ENCODE measurements around the gene SDC4. TPM values are rescaled to one million over a fixed set of nuclear protein-coding genes. Genes with fewer than 3 reads are reported as not detected.
A peak's percentile ranks its signal among the peaks of the same experiment; 100 is the strongest.

The SDC4 gene
- total and polyA plus RNA-seq, 7 donors, result 32.2 to 323 (median 95.2) TPM

- peak overlapping the region; percentile 94 for H3K27ac ChIP-seq
- no peaks in the 10 kb centered on the region for H3K9me3 ChIP-seq
- H3K27me3 ChIP-seq (ENCODE audit: insufficient read depth in 3 of 3, low read length in 2 of 3), result no peaks in the 10 kb centered on the region
- H3K4me1 ChIP-seq, result peaks cover 65% of the 10 kb centered on the region
- 32 to 48% (median 33%) methylated on average over 6 of the region's 6 CpGs for WGBS, 3 donors
- peaks cover 0 to 13% of the 10 kb centered on the region in 2 donors for H3K36me3 ChIP-seq (ENCODE audit: insufficient read depth in 1 of 2, low read depth in 1 of 2)
- TF ChIP-seq, protein P1, sequence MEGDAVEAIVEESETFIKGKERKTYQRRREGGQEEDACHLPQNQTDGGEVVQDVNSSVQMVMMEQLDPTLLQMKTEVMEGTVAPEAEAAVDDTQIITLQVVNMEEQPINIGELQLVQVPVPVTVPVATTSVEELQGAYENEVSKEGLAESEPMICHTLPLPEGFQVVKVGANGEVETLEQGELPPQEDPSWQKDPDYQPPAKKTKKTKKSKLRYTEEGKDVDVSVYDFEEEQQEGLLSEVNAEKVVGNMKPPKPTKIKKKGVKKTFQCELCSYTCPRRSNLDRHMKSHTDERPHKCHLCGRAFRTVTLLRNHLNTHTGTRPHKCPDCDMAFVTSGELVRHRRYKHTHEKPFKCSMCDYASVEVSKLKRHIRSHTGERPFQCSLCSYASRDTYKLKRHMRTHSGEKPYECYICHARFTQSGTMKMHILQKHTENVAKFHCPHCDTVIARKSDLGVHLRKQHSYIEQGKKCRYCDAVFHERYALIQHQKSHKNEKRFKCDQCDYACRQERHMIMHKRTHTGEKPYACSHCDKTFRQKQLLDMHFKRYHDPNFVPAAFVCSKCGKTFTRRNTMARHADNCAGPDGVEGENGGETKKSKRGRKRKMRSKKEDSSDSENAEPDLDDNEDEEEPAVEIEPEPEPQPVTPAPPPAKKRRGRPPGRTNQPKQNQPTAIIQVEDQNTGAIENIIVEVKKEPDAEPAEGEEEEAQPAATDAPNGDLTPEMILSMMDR (IDR thresholded peaks at IDR 0.05), result no peak
- ATAC-seq (no peak), DNase-seq (no peak)
- intact Hi-C loops (cut with DNase I), result loop anchor here in 1 of 2 donors (10.0 kb wide), 1 partner anchor 1139 kb away; no protein-coding TSS in a partner anchor
- H3K4me3 ChIP-seq, result peak overlapping the region; percentile 79
Measured at GRCh38 chr20:45343532-45344167, 4.6 kb downstream of the SDC4 start.

- H3K4me1 ChIP-seq, result peaks cover 71% of the 10 kb centered on the region
- intact Hi-C loops (cut with DNase I), result loop anchor here in 1 of 2 donors (10.0 kb wide), 1 partner anchor 1138 kb away; no protein-coding TSS in a partner anchor
- WGBS, 3 donors, result 26 to 43% (median 32%) methylated on average over 6 of the region's 6 CpGs
- TF ChIP-seq, protein P1 (IDR thresholded peaks at IDR 0.05), result no peak
- ATAC-seq, result no peak
- H3K9me3 ChIP-seq, result no peaks in the 10 kb centered on the region
- no peaks in the 10 kb centered on the region for H3K27me3 ChIP-seq (ENCODE audit: insufficient read depth in 3 of 3, low read length in 2 of 3)
- H3K27ac ChIP-seq, result peak overlapping the region; percentile 94
- DNase-seq, result no peak
- H3K4me3 ChIP-seq, result peak overlapping the region; percentile 79
- H3K36me3 ChIP-seq (ENCODE audit: insufficient read depth in 1 of 2, low read depth in 1 of 2), result peaks cover 0 to 13% of the 10 kb centered on the region in 2 donors
Measured at GRCh38 chr20:45342855-45343531, 5.2 kb downstream of the SDC4 start.

- intact Hi-C loops (cut with DNase I), result loop anchor here in 1 of 2 donors (10.0 kb wide), 1 partner anchor 1137 kb away; no protein-coding TSS in a partner anchor
- TF ChIP-seq, protein P1 (IDR thresholded peaks at IDR 0.05), result no peak
- Histone ChIP-seq H3K9me3 (no peaks in the 10 kb centered on the region), H3K4me1 (peaks cover 79% of the 10 kb centered on the region), H3K27me3 (ENCODE audit: insufficient read depth in 3 of 3, low read length in 2 of 3) (no peaks in the 10 kb centered on the region), H3K4me3 (peak overlapping the region; percentile 79), H3K27ac (peak overlapping the region; percentile 94), H3K36me3 (ENCODE audit: insufficient read depth in 1 of 2, low read depth in 1 of 2) (peaks cover 0 to 13% of the 10 kb centered on the region in 2 donors)
- peak; percentile 73 to 83 for DNase-seq
- ATAC-seq, result peak; percentile 50 to 65 (median 58)
- WGBS, 3 donors, result 15 to 17% (median 17%) methylated on average over 16 of the region's 16 CpGs
Measured at GRCh38 chr20:45341939-45342854, 6.0 kb downstream of the SDC4 start.

DNA sequence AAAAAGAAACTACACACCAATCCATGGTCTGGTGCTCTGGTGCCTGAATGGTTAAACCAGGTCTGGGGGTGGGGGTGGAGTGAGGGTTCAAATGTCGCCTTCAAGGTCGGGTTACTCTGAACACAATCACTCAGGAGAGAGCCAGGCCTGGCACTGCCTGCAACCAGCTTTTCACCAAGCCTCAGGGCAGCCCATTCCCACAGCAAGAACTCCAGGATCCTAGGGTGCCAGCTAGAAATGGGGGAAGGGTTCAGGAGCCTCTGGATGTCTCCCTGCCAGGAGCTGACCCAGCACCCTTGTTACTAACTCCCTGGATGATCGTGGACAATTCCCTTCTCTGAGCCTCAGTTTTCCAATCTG lies 6.7 kb downstream of the SDC4 start:
- no peak for DNase-seq
- Histone ChIP-seq H3K9me3 (no peaks in the 10 kb centered on the region), H3K36me3 (ENCODE audit: insufficient read depth in 1 of 2, low read depth in 1 of 2) (peaks cover 0 to 13% of the 10 kb centered on the region in 2 donors), H3K4me1 (peaks cover 84% of the 10 kb centered on the region), H3K27me3 (ENCODE audit: insufficient read depth in 3 of 3, low read length in 2 of 3) (no peaks in the 10 kb centered on the region), H3K27ac (peak overlapping the region; percentile 94), H3K4me3 (peak overlapping the region; percentile 79)
- no peak for ATAC-seq
- TF ChIP-seq, protein P1 (IDR thresholded peaks at IDR 0.05), result no peak
- WGBS, 3 donors, result 23 to 25% (median 25%) methylated on average over 3 of the region's 3 CpGs
- intact Hi-C loops (cut with DNase I), result loop anchor here in 1 of 2 donors (10.0 kb wide), 1 partner anchor 1137 kb away; no protein-coding TSS in a partner anchor
